HG03442 (cell line): ENCODE results near the gene CUX1.
"Not testable (repeated sequence)": the region's sequence is repeated elsewhere in the genome, so short reads cannot be mapped to it uniquely, and the experiment has no call there.

ENCODE experiments used
- ATAC-seq: cut with Tn5 transposase; IDR thresholded peaks from one replicate; pipeline ENCODE4 v1.9.1; 2021; ENCODE audit warnings: mild to moderate bottlenecking, moderate library complexity; ENCODE audit not compliant: unreplicated experiment

The CUX1 gene

DNA sequence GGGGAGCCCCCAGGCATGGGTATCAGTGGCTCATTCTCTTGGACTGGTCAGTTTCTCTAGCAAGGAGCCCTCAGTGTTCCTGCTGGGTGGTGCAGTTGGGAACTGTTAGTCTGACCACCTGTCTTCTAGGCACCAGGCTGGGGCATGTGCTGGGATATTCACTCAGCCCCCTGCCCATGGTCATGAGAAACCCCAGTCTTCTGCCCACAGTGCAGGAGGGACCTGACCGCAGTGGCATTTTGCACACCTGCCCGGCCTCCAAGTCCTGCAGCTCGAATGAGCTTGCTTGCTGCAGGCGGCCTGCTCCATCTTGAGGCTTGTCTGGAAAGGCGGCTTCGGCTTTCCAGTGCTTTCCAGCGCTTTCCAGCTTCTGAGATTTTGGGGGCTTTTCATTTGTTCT, 36.3 kb downstream of the CUX1 start:
- no peak for ATAC-seq

DNA sequence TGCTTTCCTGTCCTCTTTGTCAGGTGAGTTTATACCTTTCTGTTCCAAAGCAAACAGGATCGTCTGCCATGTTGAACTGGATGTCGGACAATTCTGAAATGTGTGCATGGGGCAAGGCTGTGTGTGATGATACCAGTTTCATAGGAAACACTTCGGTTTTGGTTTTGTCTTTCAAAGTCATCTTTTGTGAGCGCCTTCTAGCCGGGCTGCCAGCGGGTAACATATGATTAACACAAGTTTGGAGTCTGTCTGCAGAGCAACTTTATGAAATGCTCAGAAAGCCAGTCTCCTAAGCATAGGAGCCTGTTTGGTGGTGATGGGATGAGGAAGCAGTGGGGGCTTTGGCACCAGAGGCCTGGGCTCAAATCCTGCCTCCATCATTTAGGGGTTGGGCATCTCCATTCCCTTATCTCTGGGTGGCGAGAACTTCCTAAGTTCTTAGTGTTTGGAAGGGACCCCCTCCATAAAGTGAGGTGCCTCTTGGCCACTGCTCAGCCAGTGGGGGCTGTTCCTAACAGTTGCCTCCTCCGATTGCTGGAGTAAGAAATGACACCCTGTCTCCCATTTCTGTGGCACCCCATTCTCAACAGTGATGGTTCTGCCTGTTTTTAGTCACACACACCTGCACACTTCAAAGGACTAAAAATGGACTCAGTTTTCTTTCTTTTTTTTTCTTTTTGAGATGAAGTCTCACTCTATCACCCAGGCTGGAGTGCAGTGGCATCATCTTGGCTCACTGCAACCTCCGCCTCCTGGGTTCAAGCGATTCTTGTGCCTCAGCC, 36.8 kb downstream of the CUX1 start:
- no peak for ATAC-seq

DNA sequence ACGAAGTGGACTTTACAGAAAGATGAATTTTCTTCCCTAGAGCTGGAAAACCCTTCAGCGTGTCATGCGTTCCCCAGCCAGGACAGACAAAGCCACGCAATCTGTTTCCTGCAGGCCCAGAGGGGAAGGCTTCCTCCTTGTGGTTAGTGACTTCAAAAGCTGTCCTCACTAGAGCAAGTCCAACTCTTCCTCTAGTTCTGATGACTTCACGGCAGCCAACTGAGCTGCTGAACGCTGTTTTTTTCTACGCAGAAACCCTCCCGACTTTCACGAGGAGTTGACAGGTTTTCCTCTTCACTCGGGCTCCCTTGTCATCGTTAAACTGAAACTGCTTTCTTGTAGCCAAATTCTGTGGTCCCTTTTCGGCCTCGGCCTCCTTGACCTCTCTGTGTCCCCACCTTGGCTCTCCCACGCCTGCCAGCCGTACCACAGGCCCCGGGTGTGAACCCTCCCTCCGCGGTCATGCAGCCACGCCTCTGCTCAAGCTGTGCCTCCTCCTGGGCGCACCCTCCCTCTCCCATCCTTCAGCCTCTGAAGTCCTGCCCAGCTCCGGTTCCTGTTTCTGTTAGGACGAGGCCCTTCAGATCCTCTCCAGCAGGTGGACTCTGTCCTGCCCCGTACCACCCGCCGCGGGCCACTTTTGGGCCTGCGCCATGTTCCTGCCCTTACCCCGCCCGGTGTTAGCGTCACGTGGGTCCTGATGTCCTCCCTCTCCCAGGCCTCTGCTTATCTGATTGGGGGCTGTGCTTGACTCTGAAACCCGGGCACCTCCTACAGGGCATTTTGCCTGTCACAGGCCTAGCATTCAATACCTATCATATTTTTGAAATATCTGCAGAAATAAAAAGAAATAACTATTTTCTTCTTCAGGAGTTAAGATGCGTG, 39.3 kb downstream of the CUX1 start:
- peak; percentile 92 for ATAC-seq

DNA sequence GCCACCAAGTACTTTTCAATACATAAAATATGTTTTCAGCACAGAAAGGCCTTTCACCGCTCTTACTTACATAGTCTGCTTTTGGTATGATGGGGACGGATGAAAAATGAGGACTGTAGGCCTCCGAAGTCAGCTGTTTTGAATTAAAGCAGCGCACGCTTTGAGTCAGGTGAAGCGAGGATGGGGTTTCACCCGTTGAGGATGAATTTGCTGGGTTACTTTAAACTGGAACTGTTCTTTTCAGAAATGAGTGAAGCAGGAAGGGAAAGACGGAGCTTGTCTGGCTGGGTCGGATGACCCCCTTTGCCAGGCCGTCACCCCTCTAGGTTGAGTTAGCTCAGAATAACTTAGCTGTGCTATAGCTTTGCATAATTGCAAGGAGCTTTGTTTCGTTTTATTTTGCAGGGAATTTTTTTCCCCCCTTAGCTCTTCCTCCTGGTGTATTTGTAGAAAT, 40.0 kb downstream of the CUX1 start:
- ATAC-seq, result peak; percentile 23

DNA sequence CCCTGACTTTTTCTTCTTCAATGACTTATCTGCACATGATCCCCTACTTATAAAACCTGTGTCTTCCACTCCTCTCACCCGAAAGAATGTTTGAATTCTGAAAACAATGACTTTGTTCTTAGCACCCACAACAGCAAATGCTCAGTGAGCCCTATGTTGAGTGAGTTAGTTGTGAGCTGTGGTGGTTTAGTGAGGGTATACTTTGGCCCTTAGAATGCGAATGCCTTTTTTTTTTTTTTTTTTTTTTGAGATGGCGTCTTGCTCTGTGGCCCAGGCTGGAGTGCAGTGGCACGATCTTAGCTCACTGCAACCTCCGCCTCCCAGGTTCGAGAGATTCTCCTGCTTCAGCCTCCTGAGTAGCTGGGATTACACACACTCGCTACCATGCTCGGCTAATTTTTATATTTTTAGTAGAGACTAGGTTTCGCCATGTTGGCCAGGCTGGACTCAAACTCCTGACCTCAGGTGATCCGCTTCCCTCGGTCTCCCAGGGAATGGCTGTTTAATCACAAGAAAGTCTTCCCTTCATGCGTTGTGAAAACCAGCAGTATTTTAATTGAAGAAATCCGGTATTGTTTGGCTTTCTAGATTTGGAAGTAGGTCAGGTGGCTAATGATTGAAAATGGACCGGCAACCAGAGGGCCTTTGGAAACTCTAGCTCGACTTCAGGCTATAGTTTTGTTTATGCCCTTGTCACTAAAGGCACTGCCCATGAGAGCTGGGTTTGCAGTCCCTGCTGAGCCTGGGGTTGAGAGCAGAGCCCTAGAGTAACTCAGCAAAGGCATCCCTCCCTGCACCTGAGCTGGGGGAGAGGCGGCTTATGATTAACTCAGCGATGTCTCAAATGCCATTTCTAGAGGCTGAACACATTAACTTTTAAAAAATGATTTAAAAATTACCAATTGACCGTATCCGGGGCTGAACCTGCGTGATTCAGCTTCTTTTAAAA, 41.3 kb downstream of the CUX1 start:
- ATAC-seq, result no peak

DNA sequence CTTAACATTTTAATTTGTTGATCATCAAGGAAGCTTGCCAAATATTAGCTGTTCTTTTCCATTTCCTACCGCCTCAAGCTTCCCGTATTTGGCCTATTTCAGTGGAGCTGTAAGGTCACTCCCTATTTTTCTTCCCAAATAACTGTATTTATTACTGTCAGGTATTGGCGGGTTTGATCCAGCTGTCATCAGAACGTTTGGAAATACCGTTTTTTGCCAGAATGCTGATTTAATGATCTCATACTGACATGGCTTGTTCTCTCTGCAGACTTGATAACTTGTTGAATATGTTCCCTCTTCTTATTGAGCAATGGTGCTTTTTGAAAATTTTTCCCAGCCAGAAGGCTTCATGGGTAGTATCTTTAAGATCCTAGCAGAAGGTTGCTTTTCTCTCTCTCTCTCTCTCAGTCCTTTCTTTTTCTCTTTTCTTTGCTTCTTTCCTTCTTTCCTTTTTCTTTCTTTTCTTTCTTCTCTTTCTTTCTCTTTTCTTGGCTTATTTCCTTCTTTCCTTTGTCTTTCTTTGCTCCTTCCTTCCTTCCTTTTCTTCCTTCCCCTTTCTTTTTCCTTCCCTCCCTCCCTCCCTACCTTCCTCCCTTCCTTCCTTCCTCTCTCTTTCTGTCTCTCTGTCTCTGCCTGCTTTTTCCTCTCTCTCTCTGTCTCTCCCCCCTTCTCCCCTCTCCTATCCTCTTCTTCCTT, 42.1 kb downstream of the CUX1 start:
- no peak for ATAC-seq

DNA sequence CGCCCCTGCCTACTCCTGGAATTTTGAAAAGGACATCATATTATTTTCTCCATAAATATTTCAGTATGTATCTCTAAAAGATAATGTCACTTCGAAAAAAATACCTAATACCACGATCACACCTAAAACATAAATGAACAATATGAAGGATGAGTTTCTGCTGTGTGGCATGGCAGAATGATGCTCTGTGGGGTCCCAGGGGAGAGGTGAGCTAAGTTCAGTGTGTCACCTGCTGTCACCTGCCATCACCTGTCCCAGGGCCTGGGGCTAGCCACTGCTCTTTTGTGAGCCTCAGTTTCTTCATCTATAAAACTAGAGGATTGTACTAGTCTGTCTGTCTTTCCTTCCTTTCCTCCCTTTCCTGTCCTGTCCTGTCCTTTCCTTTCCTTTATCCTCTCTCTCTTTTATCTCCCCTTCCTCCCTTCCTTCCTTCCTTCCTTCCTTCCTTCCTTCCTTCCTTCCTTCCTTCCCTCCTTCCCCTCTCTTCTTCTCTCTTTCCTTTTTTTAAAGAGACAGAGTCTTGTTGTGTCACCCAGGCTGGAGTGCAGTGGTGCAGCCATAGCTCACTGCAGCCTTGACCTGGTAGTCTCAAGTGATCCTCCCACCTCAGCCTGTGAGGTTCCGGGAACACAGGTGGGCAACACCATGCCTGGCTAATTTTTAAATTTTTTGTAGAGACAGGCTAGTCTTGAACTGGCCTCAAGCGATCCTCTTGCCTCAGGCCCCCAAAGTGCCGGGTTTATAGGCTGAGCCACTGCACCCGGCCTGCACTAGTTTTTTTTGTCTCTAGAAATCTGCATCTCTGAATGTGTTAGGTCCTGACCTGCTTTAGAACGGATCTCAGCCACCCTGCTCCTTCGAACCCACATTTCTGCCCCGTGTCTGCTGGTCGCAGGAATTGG, 43.1 kb downstream of the CUX1 start:
- ATAC-seq, result no peak

DNA sequence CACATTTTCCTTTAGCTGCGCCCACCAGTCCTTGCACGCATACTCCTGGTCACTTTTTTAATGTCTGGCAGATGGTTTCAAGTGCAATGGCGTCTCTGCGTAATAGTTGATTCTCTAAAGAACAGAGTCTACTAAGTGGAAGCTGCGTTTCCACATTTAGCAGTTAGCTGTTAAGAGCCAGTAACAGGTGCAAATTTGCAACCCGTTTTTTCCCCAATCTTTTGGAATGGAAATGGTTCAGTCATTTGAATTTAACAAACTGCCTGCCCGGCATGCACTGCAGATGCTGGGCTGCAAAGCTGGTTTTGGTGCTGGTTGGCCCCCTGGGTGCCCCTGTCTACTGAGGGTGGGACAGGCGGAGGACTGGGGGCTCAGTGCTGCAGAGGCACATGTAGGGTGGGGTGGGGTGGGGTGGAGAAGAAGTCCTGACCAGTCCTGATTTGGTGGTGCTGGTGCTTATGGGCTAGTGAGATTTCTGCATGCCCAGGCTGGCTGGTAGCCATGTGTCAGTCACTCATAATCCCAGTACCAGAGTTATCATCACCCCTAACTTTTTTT, 43.9 kb downstream of the CUX1 start:
- ATAC-seq, result no peak

DNA sequence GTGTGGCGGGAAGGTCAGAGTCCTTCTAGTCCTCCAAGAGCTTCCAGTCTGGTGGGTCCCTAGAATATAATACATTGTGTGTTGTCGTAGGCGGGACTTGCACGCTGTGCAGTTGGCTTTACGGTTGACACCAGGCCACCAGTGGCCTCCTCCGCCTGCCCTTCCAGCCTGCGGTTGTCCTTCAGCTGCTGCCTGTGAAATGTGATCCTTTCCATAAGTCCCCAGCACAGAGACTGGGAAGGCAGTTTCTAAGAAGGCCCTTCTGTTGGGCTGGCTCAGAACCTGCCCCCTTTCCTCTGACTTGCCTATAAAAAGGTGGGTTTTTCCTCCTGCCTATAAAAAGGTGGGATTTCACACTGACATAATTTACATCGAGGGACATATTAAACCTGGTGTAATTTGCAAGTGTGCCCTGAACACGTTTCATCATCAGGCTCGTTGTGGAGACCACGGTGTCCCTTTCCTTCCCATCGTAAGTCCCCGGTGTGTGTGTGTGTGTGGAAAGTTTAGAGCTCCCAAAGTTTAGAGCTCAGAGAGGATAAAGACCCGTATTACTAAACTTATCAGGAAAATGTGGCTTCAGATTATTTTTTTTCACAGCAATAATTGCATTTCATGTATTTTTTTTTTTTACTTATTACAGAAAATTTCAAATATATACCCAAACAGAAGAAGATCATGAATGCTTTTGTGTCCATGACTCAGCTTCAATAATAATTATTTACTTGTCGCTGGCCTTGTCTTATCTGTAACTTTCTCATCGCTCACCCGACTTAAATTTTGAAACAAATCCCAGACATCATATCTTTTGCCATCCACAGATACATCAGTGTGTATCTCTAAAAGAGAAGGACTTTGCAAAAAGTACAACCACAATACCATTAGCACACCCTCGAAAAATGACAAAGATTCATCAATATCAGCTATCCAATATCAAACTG, 45.1 kb downstream of the CUX1 start:
- ATAC-seq, result no peak

DNA sequence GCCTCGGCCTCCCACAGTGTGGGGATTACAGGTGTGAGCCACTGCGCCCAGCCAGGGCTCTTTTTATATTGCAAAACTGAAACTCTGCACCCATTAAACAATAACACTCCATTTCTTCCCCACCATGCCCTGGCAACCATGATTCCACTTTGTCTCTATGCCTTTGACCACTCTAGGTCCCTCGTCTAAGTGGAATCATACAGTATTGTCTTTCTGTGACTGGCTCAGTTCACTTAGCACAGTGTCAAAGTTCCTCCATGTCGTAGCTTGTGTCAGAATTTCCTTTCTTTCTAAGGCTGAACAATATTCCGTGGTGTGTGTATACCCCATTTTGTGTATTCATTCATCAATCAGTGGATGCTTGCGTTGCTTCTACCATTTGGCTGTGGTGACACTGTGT, 46.2 kb downstream of the CUX1 start:
- ATAC-seq, result no peak

DNA sequence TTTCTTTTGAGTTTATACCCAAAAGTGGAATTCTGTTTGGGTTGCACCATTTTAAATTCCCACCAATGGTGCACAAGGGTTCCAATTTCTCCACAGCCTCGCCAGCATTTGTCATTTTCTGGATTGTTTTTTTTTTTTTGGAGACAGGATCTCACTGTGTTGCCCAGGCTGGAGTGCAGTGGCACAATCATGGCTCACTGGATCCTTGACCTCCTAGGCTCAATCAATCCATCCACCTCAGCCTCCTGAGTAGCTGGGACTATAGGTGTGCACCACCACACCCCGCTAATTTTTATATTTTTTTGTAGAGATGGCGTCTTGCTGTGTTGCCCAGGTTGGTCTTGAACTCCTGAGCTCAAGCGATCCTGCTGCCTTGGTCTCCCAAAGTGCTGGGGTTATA, 46.6 kb downstream of the CUX1 start:
- no peak for ATAC-seq

DNA sequence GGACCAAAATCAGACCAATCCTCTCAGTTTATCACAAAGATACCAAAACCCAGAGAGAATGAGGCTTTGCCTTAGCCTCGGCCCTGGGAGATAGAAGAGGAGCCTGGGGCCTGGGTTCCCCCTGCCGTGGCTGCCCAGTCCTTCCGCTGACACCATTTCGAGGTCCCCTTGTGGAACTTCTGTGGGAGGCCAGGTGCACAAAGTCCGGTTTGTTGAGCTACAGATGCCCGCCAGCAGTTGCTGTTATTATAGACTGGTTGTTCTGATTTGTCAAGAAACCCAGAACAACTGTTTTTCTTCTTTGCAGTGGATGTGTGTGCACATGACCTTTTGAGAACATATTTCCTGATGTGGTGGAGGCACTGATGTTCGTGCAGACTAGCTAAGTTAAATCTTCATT, 47.6 kb downstream of the CUX1 start:
- ATAC-seq, result no peak

DNA sequence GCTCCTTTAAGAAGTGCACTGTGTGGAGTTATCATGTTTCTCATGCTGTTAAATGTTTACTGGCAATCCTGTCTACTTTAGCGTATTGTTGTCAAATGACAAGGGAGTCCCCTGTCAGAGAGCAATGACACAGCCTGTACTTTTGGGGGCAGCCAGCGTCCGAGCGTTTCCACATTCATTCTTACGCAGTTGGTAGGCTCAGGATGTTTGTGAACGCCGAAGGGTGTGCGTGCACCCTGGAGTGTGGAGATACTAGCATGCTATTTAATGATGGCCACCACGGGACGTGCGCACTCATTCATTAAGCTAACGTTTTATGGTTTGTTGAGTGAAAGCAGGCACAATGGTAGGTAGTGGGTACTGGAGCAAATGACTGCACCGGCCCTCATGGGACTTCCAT, 48.0 kb downstream of the CUX1 start:
- ATAC-seq, result no peak

DNA sequence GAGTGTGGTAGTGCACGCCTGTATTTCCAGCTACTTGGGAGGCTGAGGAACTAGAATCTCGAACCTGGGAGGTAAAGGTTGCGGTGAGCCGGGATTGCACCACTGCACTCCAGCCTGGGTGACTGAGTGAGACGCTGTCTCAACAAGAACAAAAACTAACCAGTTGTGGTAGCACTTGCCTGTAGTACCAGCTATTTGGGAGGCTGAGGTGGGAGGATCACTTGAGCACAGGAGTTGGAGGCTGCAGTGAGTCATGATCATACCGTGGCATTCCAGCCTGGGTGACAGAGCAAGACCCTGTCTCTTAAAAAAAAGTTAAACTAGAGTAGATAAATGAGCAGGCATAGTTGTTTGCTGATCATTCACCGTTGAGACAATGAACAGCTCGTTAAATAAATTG, 48.9 kb downstream of the CUX1 start:
- no peak for ATAC-seq

DNA sequence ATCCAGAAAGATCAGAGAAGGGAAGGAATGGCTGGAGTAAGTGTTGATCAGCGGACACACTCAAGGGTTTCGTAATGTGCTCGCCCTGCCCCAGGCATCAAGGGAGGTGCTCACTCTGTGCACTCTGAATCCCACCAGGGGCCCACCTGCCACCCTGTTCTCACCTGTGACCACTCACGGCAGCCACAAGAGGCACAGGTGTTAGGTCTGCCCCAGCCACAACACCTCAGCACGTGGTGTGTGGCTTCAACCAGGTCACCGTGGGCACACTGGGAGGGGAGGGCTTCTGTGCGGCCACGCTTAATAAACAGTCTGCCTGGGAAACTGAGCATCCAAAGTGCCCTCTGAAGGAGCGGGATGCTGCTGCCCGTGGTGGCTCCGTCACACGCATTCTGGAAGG, 49.8 kb downstream of the CUX1 start:
- ATAC-seq, result no peak

DNA sequence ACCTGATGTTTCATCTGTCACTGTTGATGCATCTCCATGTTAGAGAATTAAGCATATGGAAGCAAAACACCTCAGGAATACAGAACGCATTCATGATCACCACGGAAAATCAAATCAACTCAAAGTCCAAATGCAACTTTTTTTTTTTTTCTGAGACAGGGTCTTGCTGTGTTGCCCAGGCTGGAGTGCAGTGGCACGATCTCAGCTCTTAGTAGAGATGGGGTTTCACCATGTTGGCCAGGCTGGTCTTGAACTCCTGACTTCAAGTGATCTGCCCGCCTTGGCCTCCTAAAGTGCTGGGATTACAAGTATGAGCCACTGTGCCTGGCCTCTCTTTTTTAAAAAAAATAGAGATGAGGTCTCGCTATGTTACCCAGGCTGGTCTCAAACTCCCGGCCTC, 50.3 kb downstream of the CUX1 start:
- not testable (repeated sequence) for ATAC-seq

DNA sequence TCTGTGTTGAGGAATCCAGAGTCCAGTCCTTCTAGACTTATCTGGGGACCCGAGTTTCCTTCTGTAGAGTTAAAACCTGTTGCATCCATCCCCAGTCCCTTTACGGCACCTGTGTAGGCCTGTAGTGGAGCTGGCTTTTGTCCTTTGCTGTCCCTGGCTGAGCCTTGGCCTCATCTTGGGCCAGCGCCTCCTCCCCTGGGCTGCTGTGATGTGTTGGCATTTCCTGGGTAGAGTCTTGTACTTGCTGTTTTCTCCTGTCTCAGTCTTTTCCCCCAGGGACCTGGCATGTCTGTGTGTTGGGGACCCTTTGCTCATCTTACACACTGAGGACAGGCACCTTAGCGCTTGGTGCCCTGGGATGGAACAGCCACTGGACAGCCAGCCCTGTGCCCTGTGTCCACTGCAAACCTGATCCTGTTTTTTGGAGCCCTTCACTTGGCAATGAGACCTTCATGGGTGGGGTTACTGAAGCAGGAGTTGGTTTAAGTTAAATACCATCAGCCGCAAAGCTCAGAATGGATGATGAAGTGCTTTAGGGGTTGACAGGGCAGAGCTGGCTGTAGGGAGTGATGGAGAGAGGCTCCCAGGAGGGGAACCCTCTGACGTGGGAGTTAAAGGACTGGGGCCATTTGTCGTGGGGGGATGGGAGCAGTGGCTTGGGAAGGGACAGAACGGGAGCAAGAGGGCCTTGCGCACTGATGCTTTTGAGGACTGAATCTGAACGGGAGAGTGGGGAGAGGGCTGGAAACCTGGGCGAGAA, 50.9 kb downstream of the CUX1 start:
- no peak for ATAC-seq
